WERI-Rb-1 (cell line): Measurements from ENCODE around the gene UBP1.

Source experiments
- DNase-seq: peaks from one replicate; pipeline ENCODE4 v3.0.0-alpha.2; 2020
- H3K27ac ChIP-seq: fragments of 250-450 bp; sonication (Bioruptor Pico); 2 replicates; pipeline ENCODE4 v1.5.1; 2020; ENCODE audit warnings: mild to moderate bottlenecking, moderate library complexity
- H3K27me3 ChIP-seq: fragments of 250-450 bp; sonication (Bioruptor Pico); 2 replicates; pipeline ENCODE4 v1.5.1; 2021; ENCODE audit warnings: mild to moderate bottlenecking, low read depth, moderate library complexity; ENCODE audit not compliant: insufficient read depth, severe bottlenecking
- H3K36me3 ChIP-seq: fragments of 250-450 bp; sonication (Bioruptor Pico); 2 replicates; pipeline ENCODE4 v1.5.1; 2020; ENCODE audit warnings: mild to moderate bottlenecking, moderate library complexity
- H3K4me3 ChIP-seq: 2 replicates; pipeline ENCODE4 v1.5.1; 2011; ENCODE audit warnings: low read depth, mild to moderate bottlenecking, control low read depth, low read length
- H3K9me3 ChIP-seq: fragments of 250-450 bp; sonication (Bioruptor Pico); 2 replicates; pipeline ENCODE4 v1.5.1; 2021; ENCODE audit warnings: mild to moderate bottlenecking, moderate library complexity; ENCODE audit not compliant: severe bottlenecking
- TF ChIP-seq, protein P1 (sequence below): IDR thresholded peaks from 2 replicates; pipeline ENCODE4 v1.5.1; 2011; ENCODE audit warnings: low read depth, mild to moderate bottlenecking, control low read depth, inconsistent platforms, low read length

UBP1 gene

DNA sequence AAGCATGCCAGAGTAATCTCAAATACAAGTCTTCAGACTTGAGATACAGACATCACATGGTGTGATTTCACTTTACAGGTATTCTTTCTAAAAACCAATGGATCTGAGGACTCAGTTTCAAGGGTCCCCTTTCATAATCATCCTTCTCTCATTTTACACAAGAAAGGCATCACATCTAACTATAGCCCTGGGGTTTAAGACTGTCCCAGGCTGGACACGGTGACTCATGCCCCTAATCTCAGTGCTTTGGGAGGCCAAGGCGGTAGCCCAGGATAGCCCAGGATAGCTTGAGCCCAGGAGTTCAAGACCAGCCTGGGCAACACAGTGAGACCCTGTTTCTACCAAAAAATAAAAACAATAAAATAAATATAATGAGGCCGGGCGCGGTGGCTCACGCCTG is 36.4 kb downstream of the UBP1 start:
- Histone ChIP-seq H3K36me3 (peaks cover 71% of the 10 kb centered on the region), H3K27ac (no peak overlapping the region), H3K4me3 (no peak overlapping the region), H3K27me3 (no peaks in the 10 kb centered on the region), H3K9me3 (no peaks in the 10 kb centered on the region)
- TF ChIP-seq, protein P1, sequence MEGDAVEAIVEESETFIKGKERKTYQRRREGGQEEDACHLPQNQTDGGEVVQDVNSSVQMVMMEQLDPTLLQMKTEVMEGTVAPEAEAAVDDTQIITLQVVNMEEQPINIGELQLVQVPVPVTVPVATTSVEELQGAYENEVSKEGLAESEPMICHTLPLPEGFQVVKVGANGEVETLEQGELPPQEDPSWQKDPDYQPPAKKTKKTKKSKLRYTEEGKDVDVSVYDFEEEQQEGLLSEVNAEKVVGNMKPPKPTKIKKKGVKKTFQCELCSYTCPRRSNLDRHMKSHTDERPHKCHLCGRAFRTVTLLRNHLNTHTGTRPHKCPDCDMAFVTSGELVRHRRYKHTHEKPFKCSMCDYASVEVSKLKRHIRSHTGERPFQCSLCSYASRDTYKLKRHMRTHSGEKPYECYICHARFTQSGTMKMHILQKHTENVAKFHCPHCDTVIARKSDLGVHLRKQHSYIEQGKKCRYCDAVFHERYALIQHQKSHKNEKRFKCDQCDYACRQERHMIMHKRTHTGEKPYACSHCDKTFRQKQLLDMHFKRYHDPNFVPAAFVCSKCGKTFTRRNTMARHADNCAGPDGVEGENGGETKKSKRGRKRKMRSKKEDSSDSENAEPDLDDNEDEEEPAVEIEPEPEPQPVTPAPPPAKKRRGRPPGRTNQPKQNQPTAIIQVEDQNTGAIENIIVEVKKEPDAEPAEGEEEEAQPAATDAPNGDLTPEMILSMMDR, result no peak
- DNase-seq, result no peak

- Histone ChIP-seq H3K27ac (no peak overlapping the region), H3K4me3 (no peak overlapping the region), H3K9me3 (no peaks in the 10 kb centered on the region), H3K36me3 (peaks cover 71% of the 10 kb centered on the region), H3K27me3 (no peaks in the 10 kb centered on the region)
- TF ChIP-seq, protein P1, result no peak
- DNase-seq, result no peak
Observed at GRCh38 chr3:33402936-33403335, 37.3 kb downstream of the UBP1 start.

DNA sequence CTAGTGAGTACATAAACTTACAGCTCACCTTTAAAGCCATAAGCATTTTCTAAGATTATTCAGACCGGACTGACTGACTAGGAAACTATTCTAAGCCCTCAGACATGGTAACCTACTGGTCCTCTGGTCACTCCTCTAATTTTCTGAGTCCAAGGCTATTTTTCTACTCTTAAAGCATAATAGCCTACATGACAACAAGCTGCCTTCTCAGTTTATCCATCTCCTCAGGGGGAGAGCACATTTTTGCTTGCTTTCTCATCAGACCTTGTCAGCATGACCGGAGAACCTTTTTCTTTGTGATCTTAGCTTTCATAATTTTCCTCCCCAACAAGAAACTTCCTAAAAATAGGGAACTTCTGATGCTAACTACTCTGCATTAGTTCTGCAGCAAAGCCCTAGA is 38.4 kb downstream of the UBP1 start:
- Histone ChIP-seq H3K27me3 (no peaks in the 10 kb centered on the region), H3K27ac (no peak overlapping the region), H3K4me3 (no peak overlapping the region), H3K9me3 (no peaks in the 10 kb centered on the region), H3K36me3 (peaks cover 68% of the 10 kb centered on the region)
- TF ChIP-seq, protein P1, result no peak
- no peak for DNase-seq

GRCh38 chr3:33398410-33398809 is 41.8 kb downstream of the UBP1 start:
- Histone ChIP-seq H3K36me3 (peaks cover 55% of the 10 kb centered on the region), H3K27me3 (no peaks in the 10 kb centered on the region), H3K9me3 (no peaks in the 10 kb centered on the region), H3K27ac (no peak overlapping the region), H3K4me3 (no peak overlapping the region)
- TF ChIP-seq, protein P1, result no peak
- DNase-seq, result no peak

DNA sequence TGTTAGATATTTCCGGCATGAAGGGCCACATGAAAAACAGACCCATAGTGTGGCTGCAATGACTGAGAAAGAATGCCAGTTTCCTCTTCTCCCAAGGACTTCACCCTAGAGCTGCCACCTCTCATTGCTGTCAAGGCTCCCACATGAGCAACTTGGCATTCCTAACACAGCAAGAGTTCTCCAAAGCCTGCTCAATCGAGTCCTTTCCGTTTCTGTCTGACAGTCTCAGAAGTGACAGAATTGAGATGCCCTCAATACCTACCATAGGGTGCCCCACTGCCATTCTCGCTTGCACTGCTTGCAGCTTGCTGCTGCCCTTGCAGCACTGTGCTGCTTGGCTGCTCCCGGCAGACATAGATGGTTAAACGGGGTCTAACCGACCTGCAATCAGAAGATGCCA is 44.3 kb downstream of the UBP1 start:
- peaks cover 53% of the 10 kb centered on the region for H3K36me3 ChIP-seq
- H3K9me3 ChIP-seq, result no peaks in the 10 kb centered on the region
- no peak for DNase-seq
- no peaks in the 10 kb centered on the region for H3K27me3 ChIP-seq
- H3K4me3 ChIP-seq, result no peak overlapping the region
- H3K27ac ChIP-seq, result no peak overlapping the region
- TF ChIP-seq, protein P1, result no peak

DNA sequence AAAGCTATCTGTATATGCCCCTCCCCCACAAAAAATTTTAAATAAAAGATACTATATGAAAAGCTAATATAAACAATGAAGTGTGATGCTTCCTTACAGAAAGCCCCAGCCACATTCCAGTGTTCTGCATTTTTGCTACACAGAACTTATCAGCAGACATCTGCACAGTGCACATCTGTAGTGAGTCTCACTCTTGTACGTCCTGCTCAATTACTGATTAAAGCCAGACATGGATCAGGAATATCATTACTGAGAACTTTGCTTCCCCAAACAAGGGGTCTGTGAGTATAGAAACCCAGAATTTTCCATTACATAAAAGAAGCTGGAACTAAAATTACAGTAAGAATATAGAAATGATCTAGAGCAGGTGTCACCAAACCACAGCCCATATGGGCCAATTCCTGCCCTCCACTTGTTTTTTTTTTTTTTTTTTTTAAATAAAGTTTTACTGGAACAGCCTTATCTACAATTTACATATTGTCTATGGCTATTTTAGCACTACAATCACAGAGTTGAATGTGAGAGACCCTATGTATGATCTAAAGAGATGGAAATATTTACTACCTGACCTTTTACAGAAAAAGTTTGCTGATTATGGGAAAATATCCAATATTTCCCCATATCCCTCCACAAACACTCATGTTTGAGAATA is 45.7 kb downstream of the UBP1 start:
- DNase-seq, result no peak
- Histone ChIP-seq H3K36me3 (peaks cover 52% of the 10 kb centered on the region), H3K27ac (no peak overlapping the region), H3K4me3 (no peak overlapping the region), H3K9me3 (no peaks in the 10 kb centered on the region), H3K27me3 (no peaks in the 10 kb centered on the region)
- TF ChIP-seq, protein P1, result no peak
